T1000 (cell line): ENCODE data around the gene APBA2.

Experiments
- DNase-seq: peaks from one replicate; lab custom pipeline; 2025; ENCODE audit warnings: mixed read lengths; lab: John Stamatoyannopoulos, UW

APBA2 gene

GRCh38 chr15:28984421-28985315 lies 98.9 kb downstream of the APBA2 start:
- DNase-seq: no peak

- DNase-seq: no peak
These were observed 99.5 kb downstream of the APBA2 start for GRCh38 chr15:28985316-28985645.

GRCh38 chr15:28985691-28986090 lies 99.9 kb downstream of the APBA2 start:
- no peak for DNase-seq

GRCh38 chr15:28986108-28986507 lies 100.3 kb downstream of the APBA2 start:
- no peak for DNase-seq

- no peak for DNase-seq
These were observed 101.0 kb downstream of the APBA2 start for GRCh38 chr15:28986726-28987125.

GRCh38 chr15:28987337-28987736 lies 101.6 kb downstream of the APBA2 start:
- DNase-seq: no peak

- no peak for DNase-seq
These were observed 103.6 kb downstream of the APBA2 start for GRCh38 chr15:28989239-28989830.

- DNase-seq: no peak
These were observed 104.1 kb downstream of the APBA2 start for GRCh38 chr15:28989896-28990295.

- DNase-seq: no peak
These were observed 104.6 kb downstream of the APBA2 start for GRCh38 chr15:28990390-28990789.

GRCh38 chr15:28991236-28992171 lies 105.7 kb downstream of the APBA2 start:
- DNase-seq: no peak

GRCh38 chr15:28992336-28992864 lies 106.6 kb downstream of the APBA2 start:
- no peak for DNase-seq

- DNase-seq: no peak
These were observed 107.4 kb downstream of the APBA2 start for GRCh38 chr15:28993051-28993719.

GRCh38 chr15:28993720-28994053 lies 107.9 kb downstream of the APBA2 start:
- no peak for DNase-seq

GRCh38 chr15:28994142-28994830 lies 108.5 kb downstream of the APBA2 start:
- DNase-seq: no peak

- DNase-seq: no peak
These were observed 109.2 kb downstream of the APBA2 start for GRCh38 chr15:28994831-28995596.

GRCh38 chr15:28995705-28996104 lies 109.9 kb downstream of the APBA2 start:
- no peak for DNase-seq

GRCh38 chr15:28996289-28996688 lies 110.5 kb downstream of the APBA2 start:
- no peak for DNase-seq

GRCh38 chr15:28996953-28997352 lies 111.2 kb downstream of the APBA2 start:
- DNase-seq: no peak

GRCh38 chr15:28997791-28998190 lies 112.0 kb downstream of the APBA2 start:
- no peak for DNase-seq

GRCh38 chr15:28998511-28998910 lies 112.7 kb downstream of the APBA2 start:
- DNase-seq: no peak
